ENCODE measurements around the gene MDGA2. TPM values are rescaled to one million over a fixed set of nuclear protein-coding genes. Genes with fewer than 3 reads are reported as not detected.

Gene MDGA2
- total and polyA plus RNA-seq, 9 of the 15 experiments (the other 6 are each of a cell fraction or from before 2014, with no cell fraction given) = 0.01 to 0.18 (median 0.03) TPM; not detected in 5

DNA sequence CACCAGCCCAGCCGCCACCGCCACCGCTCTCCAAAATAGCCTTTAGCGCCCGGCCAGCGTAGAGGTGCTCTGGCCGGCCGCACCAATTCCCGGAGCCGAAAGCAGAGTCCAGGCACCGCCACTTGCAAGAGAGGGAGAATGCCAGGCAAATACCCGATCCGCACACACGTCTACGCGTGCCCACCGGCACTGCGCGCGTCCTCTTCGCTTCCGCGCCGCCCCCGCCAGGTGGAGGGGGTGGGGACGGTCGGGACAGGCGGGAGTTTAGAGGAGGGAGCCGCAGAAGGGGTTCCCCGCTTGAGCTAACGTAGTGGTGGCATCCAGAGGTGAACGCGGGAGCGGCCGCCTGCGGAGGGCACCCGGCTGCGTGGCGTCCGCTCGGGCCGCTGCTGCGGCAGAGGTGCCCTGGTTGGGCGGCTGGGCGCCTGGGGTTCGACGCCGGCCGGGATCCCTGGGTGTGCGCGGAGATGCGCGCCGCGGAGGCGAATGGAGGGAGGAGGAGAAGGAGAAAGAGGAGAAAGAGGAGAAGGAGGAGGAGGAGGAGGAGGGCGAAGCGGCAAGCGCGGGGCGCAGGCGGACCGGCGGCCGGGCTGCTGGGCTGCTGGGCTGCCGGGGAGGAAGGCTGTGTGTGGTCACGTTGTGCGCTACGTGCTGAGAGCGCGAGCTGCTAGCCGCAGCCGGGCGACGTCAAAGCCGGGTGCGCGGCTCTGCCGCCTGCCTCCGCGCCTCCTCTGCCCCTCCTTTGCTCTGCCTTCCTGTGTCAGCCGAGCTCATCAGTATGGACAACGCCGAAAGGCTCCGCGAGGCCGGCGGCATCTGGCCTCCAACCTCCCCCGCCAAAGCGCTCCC, at the start of gene MDGA2 (continued):
- TF ChIP-seq, protein P1, sequence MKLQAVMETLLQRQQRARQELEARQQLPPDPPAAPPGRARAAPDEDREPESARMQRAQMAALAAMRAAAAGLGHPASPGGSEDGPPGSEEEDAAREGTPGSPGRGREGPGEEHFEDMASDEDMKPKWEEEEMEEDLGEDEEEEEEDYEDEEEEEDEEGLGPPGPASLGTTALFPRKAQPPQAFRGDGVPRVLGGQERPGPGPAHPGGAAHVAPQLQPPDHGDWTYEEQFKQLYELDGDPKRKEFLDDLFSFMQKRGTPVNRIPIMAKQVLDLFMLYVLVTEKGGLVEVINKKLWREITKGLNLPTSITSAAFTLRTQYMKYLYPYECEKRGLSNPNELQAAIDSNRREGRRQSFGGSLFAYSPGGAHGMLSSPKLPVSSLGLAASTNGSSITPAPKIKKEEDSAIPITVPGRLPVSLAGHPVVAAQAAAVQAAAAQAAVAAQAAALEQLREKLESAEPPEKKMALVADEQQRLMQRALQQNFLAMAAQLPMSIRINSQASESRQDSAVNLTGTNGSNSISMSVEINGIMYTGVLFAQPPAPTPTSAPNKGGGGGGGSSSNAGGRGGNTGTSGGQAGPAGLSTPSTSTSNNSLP (IDR thresholded peaks at IDR 0.05; ENCODE audit: borderline replicate concordance, low read depth, low read length) = no peak
- no peak for TF ChIP-seq MAFK (IDR thresholded peaks at IDR 0.05; ENCODE audit: low read length)

DNA sequence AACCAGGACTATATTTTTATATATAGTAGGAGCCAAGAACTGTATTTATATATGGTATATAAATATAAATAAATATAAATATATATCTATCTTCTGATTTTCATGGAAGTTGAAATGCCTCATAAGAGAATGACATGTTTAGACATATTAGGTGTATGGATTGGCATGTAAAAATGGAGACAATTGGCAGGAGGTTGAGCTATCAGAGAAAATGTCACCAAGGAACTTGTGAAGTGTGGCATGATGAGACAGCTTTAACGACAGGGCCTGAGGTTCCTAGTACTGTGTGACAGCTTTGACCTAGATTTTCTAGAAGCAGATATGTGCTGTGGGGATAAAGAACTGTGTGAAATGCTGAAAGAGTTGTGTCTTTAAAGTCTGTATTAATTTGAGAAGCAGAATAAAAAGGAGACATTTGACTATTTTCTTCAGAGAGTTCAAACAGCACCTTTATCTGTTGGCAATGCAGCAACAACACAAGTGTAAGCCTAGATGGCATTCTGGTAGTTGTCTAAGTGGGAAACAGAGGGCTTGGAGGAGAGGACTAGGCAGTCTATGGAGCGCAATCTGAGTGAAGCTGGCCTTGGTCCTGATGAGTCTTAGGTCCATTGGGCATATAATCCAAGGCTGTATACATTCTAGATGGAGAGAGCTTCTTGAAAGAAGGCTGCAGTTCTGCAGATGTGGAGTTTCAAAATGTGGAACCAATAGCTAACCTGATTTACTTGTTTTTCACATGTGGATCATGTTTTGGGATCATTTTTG, 47.7 kb upstream of the MDGA2 start:
- no peaks in the 10 kb centered on the region for H3K79me2 ChIP-seq (ENCODE audit: control insufficient read depth, insufficient read depth, low read length)
- H3K4me2 ChIP-seq (ENCODE audit: insufficient read depth, low read length) = no peak overlapping the region
- FAIRE-seq (no peak), DNase-seq (ENCODE audit: extremely low read depth in 1 of 4, low spot score in 3 of 4) (no peak), ATAC-seq (no peak)
- in situ Hi-C loops (cut with MboI) (no loop called here), intact Hi-C loops (cut with micrococcal nuclease) (no loop called here)
- 0% methylated on average over 2 of the region's 2 CpGs for WGBS (ENCODE audit: insufficient coverage, low coverage, missing lambda C conversion rate)
- CTCF ChIA-PET (ENCODE audit: low intra/inter-chr PET ratio) = no interaction called here
- no peak overlapping the region for H3K27ac ChIP-seq (ENCODE audit: extremely low read depth, low read depth, low read length)
- no peak overlapping the region for H3K9ac ChIP-seq (ENCODE audit: insufficient read depth in 1 of 2, low read depth in 2 of 2, low read length in 2 of 2)
- H3K36me3 ChIP-seq (ENCODE audit: control insufficient read depth, insufficient read depth, low read length) = no peaks in the 10 kb centered on the region
- H4K20me1 ChIP-seq (replicated peaks; ENCODE audit: control insufficient read depth, insufficient read depth, low read length) = no peaks in the 10 kb centered on the region
- no peaks in the 10 kb centered on the region for H3K9me1 ChIP-seq (ENCODE audit: control insufficient read depth, insufficient read depth, low read length)
- no peaks in the 10 kb centered on the region for H3K9me3 ChIP-seq (replicated peaks; ENCODE audit: control insufficient read depth, insufficient read depth, low read depth, low read length)
- POLR2A ChIA-PET = no interaction called here
- no TSS peak for BruUV-seq (replicated peaks)
- H2AFZ ChIP-seq (ENCODE audit: low read depth, low read length) = no peak overlapping the region
- no peaks in the 10 kb centered on the region for H3K4me1 ChIP-seq (replicated peaks in 1 of 2; ENCODE audit: control insufficient read depth in 2 of 2, insufficient read depth in 2 of 2, low read length in 2 of 2)
- H3K4me3 ChIP-seq = no peak overlapping the region
- no peaks in the 10 kb centered on the region for H3K27me3 ChIP-seq (ENCODE audit: control insufficient read depth in 2 of 2, insufficient read depth in 2 of 2, low read length in 2 of 2)
- TF ChIP-seq ZNF134 (CRISPR knock-in tag; conservative IDR thresholded peaks at IDR 0.05) = no peak
- TF ChIP-seq ZC3H8 (IDR thresholded peaks at IDR 0.05) = no peak
- no peak for TF ChIP-seq ZBED1 (IDR thresholded peaks at IDR 0.05)
- no peak for TF ChIP-seq ILK (tag; IDR thresholded peaks at IDR 0.05; ENCODE audit: borderline replicate concordance, low read depth)
- TF ChIP-seq PRPF4 (IDR thresholded peaks at IDR 0.05; ENCODE audit: insufficient read depth, low read depth, low read length, poor library complexity, severe bottlenecking) = no peak
- TF ChIP-seq ZSCAN29 (IDR thresholded peaks at IDR 0.05) = no peak
- TF ChIP-seq ZKSCAN3 (CRISPR knock-in tag; IDR thresholded peaks at IDR 0.05) = no peak
- TF ChIP-seq, protein P2, sequence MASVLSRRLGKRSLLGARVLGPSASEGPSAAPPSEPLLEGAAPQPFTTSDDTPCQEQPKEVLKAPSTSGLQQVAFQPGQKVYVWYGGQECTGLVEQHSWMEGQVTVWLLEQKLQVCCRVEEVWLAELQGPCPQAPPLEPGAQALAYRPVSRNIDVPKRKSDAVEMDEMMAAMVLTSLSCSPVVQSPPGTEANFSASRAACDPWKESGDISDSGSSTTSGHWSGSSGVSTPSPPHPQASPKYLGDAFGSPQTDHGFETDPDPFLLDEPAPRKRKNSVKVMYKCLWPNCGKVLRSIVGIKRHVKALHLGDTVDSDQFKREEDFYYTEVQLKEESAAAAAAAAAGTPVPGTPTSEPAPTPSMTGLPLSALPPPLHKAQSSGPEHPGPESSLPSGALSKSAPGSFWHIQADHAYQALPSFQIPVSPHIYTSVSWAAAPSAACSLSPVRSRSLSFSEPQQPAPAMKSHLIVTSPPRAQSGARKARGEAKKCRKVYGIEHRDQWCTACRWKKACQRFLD (CRISPR knock-in tag; IDR thresholded peaks at IDR 0.05) = no peak
- TF ChIP-seq ATF3 (IDR thresholded peaks at IDR 0.05) = no peak
- no peak for TF ChIP-seq ATF3 (CRISPR knock-in tag; conservative IDR thresholded peaks at IDR 0.05)
- no peak for TF ChIP-seq MTA2 (IDR thresholded peaks at IDR 0.05; ENCODE audit: low read depth)

Measured in K562 (cell line).